ENCODE measurements around the gene ERC2. TPM values are rescaled to one million over a fixed set of nuclear protein-coding genes. Genes with fewer than 3 reads are reported as not detected.

Gene ERC2
- total RNA-seq, 1 donor from 2014 or later, result 2.4 TPM

- DNase-seq, result no peak
Measured at GRCh38 chr3:55605443-55606236, 862.6 kb downstream of the ERC2 start.

GRCh38 chr3:55604846-55605245, 863.4 kb downstream of the ERC2 start:
- no peak for DNase-seq

GRCh38 chr3:55604402-55604801, 863.9 kb downstream of the ERC2 start:
- no peak for DNase-seq

GRCh38 chr3:55601366-55602080, 866.7 kb downstream of the ERC2 start:
- no peak for DNase-seq

- DNase-seq, result no peak
Measured at GRCh38 chr3:55598224-55598623, 870.0 kb downstream of the ERC2 start.

GRCh38 chr3:55597641-55598040, 870.6 kb downstream of the ERC2 start:
- DNase-seq, result no peak

GRCh38 chr3:55596212-55596611, 872.1 kb downstream of the ERC2 start:
- DNase-seq, result no peak

- no peak for DNase-seq
Measured at GRCh38 chr3:55595420-55595819, 872.8 kb downstream of the ERC2 start.

- DNase-seq, result no peak
Measured at GRCh38 chr3:55592572-55592971, 875.7 kb downstream of the ERC2 start.

- no peak for DNase-seq
Measured at GRCh38 chr3:55591888-55592287, 876.4 kb downstream of the ERC2 start.

- DNase-seq, result no peak
Measured at GRCh38 chr3:55588146-55588765, 880.0 kb downstream of the ERC2 start.

- DNase-seq, result no peak
Measured at GRCh38 chr3:55585856-55586255, 882.4 kb downstream of the ERC2 start.

- no peak for DNase-seq
Measured at GRCh38 chr3:55584716-55585368, 883.4 kb downstream of the ERC2 start.

GRCh38 chr3:55584030-55584429, 884.2 kb downstream of the ERC2 start:
- DNase-seq, result no peak

- DNase-seq, result no peak
Measured at GRCh38 chr3:55583475-55583874, 884.8 kb downstream of the ERC2 start.

- DNase-seq, result no peak
Measured at GRCh38 chr3:55579496-55579895, 888.8 kb downstream of the ERC2 start.

GRCh38 chr3:55576621-55577388, 891.5 kb downstream of the ERC2 start:
- DNase-seq, result no peak

- no peak for DNase-seq
Measured at GRCh38 chr3:55574671-55575070, 893.6 kb downstream of the ERC2 start.

GRCh38 chr3:55572816-55573215, 895.5 kb downstream of the ERC2 start:
- no peak for DNase-seq

GRCh38 chr3:55571913-55572312, 896.4 kb downstream of the ERC2 start:
- DNase-seq, result no peak

GRCh38 chr3:55571216-55571813, 897.0 kb downstream of the ERC2 start:
- DNase-seq, result no peak

- no peak for DNase-seq
Measured at GRCh38 chr3:55570271-55570711, 898.0 kb downstream of the ERC2 start.

Measured in dermis blood vessel endothelial cell (primary cell).